Caco-2 (cell line): ENCODE results near the gene NEDD4L. TPM values are rescaled to one million over a fixed set of nuclear protein-coding genes. Genes with fewer than 3 reads are reported as not detected.

Source experiments
- BruUV-seq: library from RNA; stranded (reverse); fragments of 400-500 nt; replicated peaks from 2 replicates; lab custom pipeline; 2021; lab: Mats Ljungman, UMichigan
- CTCF ChIA-PET: fragments of 300-600 bp; sonication (Branson Sonifier 250); formaldehyde crosslinking; loops from one replicate; lab custom pipeline; 2022; ENCODE audit warnings: antibody characterized with exemption; lab: Charles Lee
- POLR2A ChIA-PET: fragments of 300-600 bp; sonication (Branson Sonifier 250); formaldehyde crosslinking; loops from one replicate; lab custom pipeline; 2022; ENCODE audit warnings: antibody characterized with exemption; lab: Charles Lee
- DNase-seq, 2 experiments: peaks; one replicate each; pipeline versions ENCODE4 v3.0.0 to v3.0.0-alpha.2; 2020 to 2022
- H3K27me3 ChIP-seq: replicated peaks from 2 replicates; pipeline ENCODE4 v1.6.0; 2011; ENCODE audit warnings: low read length; ENCODE audit not compliant: control insufficient read depth, insufficient read depth
- H3K36me3 ChIP-seq: 2 replicates; pipeline ENCODE4 v1.5.1; 2011; ENCODE audit warnings: low read length; ENCODE audit not compliant: control insufficient read depth, insufficient read depth
- H3K4me1 ChIP-seq: fragments of 250-450 bp; sonication (Bioruptor Pico); 2 replicates; pipeline ENCODE4 v1.5.1; 2020; ENCODE audit warnings: mild to moderate bottlenecking
- H3K4me3 ChIP-seq: 2 replicates; pipeline ENCODE4 v1.5.1; 2011; ENCODE audit warnings: low read depth, mild to moderate bottlenecking, control low read depth, low read length
- H3K9me3 ChIP-seq: fragments of 250-450 bp; sonication (Bioruptor Pico); 2 replicates; pipeline ENCODE4 v1.5.1; 2020; ENCODE audit warnings: mild to moderate bottlenecking, moderate library complexity
- H3K27ac Mint-ChIP-seq: one replicate; pipeline ENCODE4 v1.8.0; 2022; ENCODE audit warnings: mixed read lengths; ENCODE audit not compliant: unreplicated experiment
- H3K27me3 Mint-ChIP-seq: one replicate; pipeline ENCODE4 v1.8.0; 2022; ENCODE audit warnings: mixed read lengths; ENCODE audit not compliant: insufficient read depth, unreplicated experiment
- H3K36me3 Mint-ChIP-seq: one replicate; pipeline ENCODE4 v1.8.0; 2022; ENCODE audit warnings: mild to moderate bottlenecking, mixed read lengths; ENCODE audit not compliant: insufficient read depth, unreplicated experiment
- H3K4me1 Mint-ChIP-seq: one replicate; pipeline ENCODE4 v1.8.0; 2022; ENCODE audit warnings: low read depth, mixed read lengths; ENCODE audit not compliant: unreplicated experiment
- H3K4me3 Mint-ChIP-seq: one replicate; pipeline ENCODE4 v1.8.0; 2022; ENCODE audit warnings: mild to moderate bottlenecking, moderate library complexity, mixed read lengths; ENCODE audit not compliant: unreplicated experiment
- H3K9me3 Mint-ChIP-seq: one replicate; pipeline ENCODE4 v1.8.0; 2022; ENCODE audit warnings: mixed read lengths; ENCODE audit not compliant: unreplicated experiment
- CTCF ChIP-seq, 2 experiments: fragments of 200-600 bp in 1 of 2; IDR thresholded peaks; 1 replicate in 1 of 2; 2 replicates in 1 of 2; pipeline versions ENCODE4 v1.5.1 to v1.8.0; 2011 to 2022; ENCODE audit warnings: antibody characterized with exemption in 1 of 2, control low read depth in 1 of 2, inconsistent platforms in 1 of 2, low read depth in 1 of 2, low read length in 1 of 2, mild to moderate bottlenecking in 1 of 2, moderate library complexity in 1 of 2; ENCODE audit not compliant: insufficient read depth in 1 of 2, severe bottlenecking in 1 of 2, unreplicated experiment in 1 of 2
- intact Hi-C: fragments of 100-400 bp; cut with micrococcal nuclease; formaldehyde crosslinking; loops from one replicate; pipeline ENCODE4 v1.10.0; 2022; ENCODE audit not compliant: unreplicated experiment
- total RNA-seq: library from RNA; stranded (reverse); gene quantifications from 2 replicates; pipeline ENCODE4 v1.2.3, GENCODE V29; 2022

NEDD4L gene
- total RNA-seq, 1 experiment from 2014 or later = 85.4 TPM

DNA sequence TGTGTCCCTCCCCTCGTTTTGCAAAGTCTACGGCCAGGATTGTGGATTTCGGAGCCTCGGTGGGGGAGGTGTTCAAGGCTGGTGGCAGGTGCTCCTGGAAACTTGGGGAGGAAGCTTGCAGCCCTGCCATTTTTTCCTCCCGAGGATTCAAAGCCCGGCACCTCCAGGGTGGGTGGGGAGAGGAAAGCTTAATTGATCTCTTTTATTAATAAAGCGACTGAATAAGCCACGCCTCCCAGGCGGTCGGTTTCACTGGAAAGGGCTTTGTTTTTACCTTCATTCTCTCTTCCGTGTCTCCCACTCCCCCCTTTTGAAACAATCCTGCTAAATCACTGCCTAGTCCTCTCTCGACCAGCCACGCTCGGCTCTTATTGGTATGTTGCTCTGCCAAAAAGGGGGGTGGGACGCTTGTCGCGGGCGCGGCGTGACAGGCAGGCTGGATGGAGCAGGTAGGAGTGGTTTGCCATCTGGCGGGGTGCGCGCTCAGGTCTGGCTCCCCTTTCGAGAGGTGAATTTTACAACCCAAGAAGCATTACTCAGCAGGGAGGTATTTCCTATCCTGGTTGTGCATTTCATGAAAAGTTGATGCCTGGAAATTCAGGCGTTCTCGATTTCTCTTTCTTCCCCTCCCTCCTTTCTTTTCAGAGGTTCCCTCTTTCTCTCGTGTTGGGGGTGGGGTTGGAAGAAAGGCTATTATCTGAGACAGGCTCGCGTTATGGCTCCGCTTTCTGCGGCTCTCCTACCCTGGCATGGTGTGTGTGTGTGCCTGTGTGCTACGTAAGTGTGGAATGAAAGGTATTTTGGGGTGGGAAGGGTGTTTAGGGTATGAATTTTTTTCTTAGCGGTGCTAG is 1.4 kb downstream of the NEDD4L start:
- peaks cover 14% of the 10 kb centered on the region for H3K4me1 Mint-ChIP-seq
- Histone ChIP-seq H3K4me3 (peak overlapping the region; percentile 81), H3K36me3 (no peaks in the 10 kb centered on the region), H3K4me1 (no peaks in the 10 kb centered on the region), H3K27me3 (no peaks in the 10 kb centered on the region), H3K9me3 (no peaks in the 10 kb centered on the region)
- CTCF ChIA-PET = interaction anchor here (1.2 kb wide), 1 partner anchor 76 kb away, joined by 3 read pairs; no protein-coding TSS in a partner anchor
- peak overlapping the region; percentile 90 for H3K4me3 Mint-ChIP-seq
- H3K36me3 Mint-ChIP-seq = peaks cover 11% of the 10 kb centered on the region
- H3K27me3 Mint-ChIP-seq = no peaks in the 10 kb centered on the region
- H3K9me3 Mint-ChIP-seq = no peaks in the 10 kb centered on the region
- no peak for TF ChIP-seq CTCF (IDR thresholded peaks at IDR 0.05; ENCODE audit: insufficient read depth in 1 of 2, low read depth in 1 of 2, low read length in 1 of 2, severe bottlenecking in 1 of 2, unreplicated experiment in 1 of 2)
- POLR2A ChIA-PET = no interaction called here
- H3K27ac Mint-ChIP-seq = peak overlapping the region; percentile 65
- intact Hi-C loops = loop anchor here (5.0 kb wide), 1 partner anchor 42 kb away; no protein-coding TSS in a partner anchor
- no TSS peak for BruUV-seq
- DNase-seq = peak; percentile 65 to 68

DNA sequence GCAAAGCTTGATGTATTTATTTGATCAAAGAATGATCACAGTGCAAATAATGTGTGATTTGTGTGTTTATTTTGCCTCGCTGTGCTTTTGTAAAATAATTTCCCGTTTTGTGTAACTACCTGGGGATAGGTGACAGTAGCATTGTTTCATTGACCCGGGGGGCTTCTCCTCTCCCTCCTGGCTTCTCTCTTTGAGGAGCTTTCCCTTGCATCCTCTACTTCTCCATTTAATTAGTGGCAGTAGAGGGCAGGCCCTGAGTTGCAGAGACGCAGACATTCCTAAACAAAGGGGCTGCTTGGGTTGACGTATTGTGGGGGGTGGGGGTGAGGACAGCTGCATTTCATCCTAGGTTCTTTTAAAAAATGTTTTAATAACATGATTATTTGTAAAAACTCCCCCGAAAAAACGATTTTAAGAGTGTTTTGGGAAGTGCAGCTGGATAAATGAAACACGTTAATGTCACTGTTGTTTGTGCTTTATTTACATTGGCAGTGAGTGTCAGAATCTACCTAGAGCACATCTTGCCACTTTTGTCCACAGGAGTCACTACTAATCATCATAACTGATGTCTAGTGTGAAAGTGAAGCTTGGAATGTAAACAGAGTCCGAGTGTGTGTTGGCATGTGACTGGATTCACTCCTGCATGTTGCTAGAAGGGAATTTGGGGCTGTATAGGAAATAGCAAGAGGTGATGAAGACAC is 2.2 kb downstream of the NEDD4L start:
- no peaks in the 10 kb centered on the region for H3K9me3 Mint-ChIP-seq
- peaks cover 11% of the 10 kb centered on the region for H3K36me3 Mint-ChIP-seq
- BruUV-seq = TSS peak; percentile 18
- Histone ChIP-seq H3K4me1 (no peaks in the 10 kb centered on the region), H3K9me3 (no peaks in the 10 kb centered on the region), H3K27me3 (no peaks in the 10 kb centered on the region), H3K36me3 (no peaks in the 10 kb centered on the region), H3K4me3 (peak overlapping the region; percentile 81)
- DNase-seq = no peak
- TF ChIP-seq CTCF (IDR thresholded peaks at IDR 0.05; ENCODE audit: insufficient read depth in 1 of 2, low read depth in 1 of 2, low read length in 1 of 2, severe bottlenecking in 1 of 2, unreplicated experiment in 1 of 2) = no peak
- CTCF ChIA-PET = interaction anchor here (1.2 kb wide), 1 partner anchor 75 kb away, joined by 3 read pairs; no protein-coding TSS in a partner anchor
- peak overlapping the region; percentile 65 for H3K27ac Mint-ChIP-seq
- peaks cover 14% of the 10 kb centered on the region for H3K4me1 Mint-ChIP-seq
- H3K4me3 Mint-ChIP-seq = peak overlapping the region; percentile 90
- intact Hi-C loops = loop anchor here (5.0 kb wide), 1 partner anchor 41 kb away; no protein-coding TSS in a partner anchor
- H3K27me3 Mint-ChIP-seq = no peaks in the 10 kb centered on the region
- POLR2A ChIA-PET = no interaction called here

DNA sequence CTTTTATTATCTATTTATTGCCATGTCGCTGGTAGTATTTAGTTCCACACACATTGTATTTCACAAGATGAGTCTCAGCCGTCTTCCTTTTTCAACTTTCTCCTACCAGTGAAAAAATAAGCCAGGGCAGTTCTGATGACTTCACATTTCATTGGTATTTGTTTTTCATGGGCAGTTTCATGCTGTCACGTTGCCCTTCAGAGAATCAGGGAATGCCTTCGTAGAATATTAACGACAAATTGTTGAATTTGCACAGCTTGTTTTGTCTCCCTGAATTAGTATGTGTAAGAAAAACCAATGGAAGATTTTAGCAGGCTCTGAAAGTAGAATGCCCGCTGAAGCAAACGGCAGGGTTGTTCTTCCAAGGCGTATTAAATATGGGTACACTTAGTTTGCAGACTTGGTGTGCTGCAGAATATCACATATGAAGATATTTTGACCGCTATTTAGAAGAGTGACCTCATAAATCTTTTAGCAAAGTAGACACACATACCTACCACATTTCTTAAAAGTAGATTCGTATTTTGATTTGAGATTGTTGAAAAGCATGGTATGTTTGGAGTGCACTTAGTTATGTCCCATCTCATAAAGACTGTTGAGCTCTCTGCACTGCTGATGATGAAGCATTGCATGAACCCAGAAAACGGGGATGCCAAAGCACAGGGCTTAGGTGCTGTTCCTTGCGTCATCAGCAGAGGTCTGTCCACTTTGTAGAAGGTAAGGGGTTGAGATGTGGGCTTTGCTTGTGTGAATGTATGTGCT is 2.9 kb downstream of the NEDD4L start:
- Mint-ChIP-seq H3K4me3 (peak overlapping the region; percentile 90), H3K27me3 (no peaks in the 10 kb centered on the region), H3K4me1 (peaks cover 17% of the 10 kb centered on the region), H3K36me3 (peaks cover 11% of the 10 kb centered on the region), H3K27ac (peak overlapping the region; percentile 65), H3K9me3 (no peaks in the 10 kb centered on the region)
- intact Hi-C loops = loop anchor here (5.0 kb wide), 1 partner anchor 40 kb away; no protein-coding TSS in a partner anchor
- BruUV-seq = no TSS peak
- ChIA-PET POLR2A (no interaction called here), CTCF (no interaction called here)
- no peak for TF ChIP-seq CTCF (IDR thresholded peaks at IDR 0.05; ENCODE audit: insufficient read depth in 1 of 2, low read depth in 1 of 2, low read length in 1 of 2, severe bottlenecking in 1 of 2, unreplicated experiment in 1 of 2)
- H3K9me3 ChIP-seq = no peaks in the 10 kb centered on the region
- H3K27me3 ChIP-seq = no peaks in the 10 kb centered on the region
- no peaks in the 10 kb centered on the region for H3K4me1 ChIP-seq
- H3K4me3 ChIP-seq = peak overlapping the region; percentile 81
- DNase-seq = no peak
- H3K36me3 ChIP-seq = no peaks in the 10 kb centered on the region
